ENCODE results near the gene SMAP1.

Gene SMAP1

DNA sequence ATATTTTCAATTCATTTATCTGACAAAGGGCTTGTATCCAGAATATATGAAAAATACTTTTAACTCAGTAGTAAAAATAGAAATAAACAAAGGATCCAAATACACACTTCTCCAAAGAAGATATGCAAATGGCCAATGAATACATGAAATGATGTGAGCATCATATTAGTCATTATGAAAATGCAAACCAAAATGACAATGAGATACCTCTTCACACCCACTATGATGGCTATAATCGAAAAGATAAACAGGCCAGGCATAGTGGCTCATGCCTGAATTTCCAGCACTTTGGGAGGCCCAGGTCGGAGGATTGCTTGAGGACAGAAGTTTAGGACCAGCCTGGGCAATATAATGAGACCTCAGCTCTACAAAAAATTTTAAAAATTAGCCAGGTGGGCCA lies 33.8 kb upstream of the SMAP1 start:
- in situ Hi-C loops (cut with HindIII; ENCODE audit: low sequenced_read_pairs) = no loop called here
- no peak for DNase-seq (ENCODE audit: low read depth)
- no peak overlapping the region for H3K4me3 ChIP-seq (ENCODE audit: low read depth, low read length)
- TF ChIP-seq CTCF (IDR thresholded peaks at IDR 0.05; ENCODE audit: low read depth, low read length, missing control alignments) = no peak

GRCh38 chr6:70636596-70636995 lies 31.1 kb upstream of the SMAP1 start:
- in situ Hi-C loops (cut with HindIII; ENCODE audit: low sequenced_read_pairs) = no loop called here
- DNase-seq (ENCODE audit: low read depth) = no peak
- no peak for TF ChIP-seq CTCF (IDR thresholded peaks at IDR 0.05; ENCODE audit: low read depth, low read length, missing control alignments)
- no peak overlapping the region for H3K4me3 ChIP-seq (ENCODE audit: low read depth, low read length)

- in situ Hi-C loops (cut with HindIII; ENCODE audit: low sequenced_read_pairs) = no loop called here
- TF ChIP-seq CTCF (IDR thresholded peaks at IDR 0.05; ENCODE audit: low read depth, low read length, missing control alignments) = no peak
- H3K4me3 ChIP-seq (ENCODE audit: low read depth, low read length) = no peak overlapping the region
- no peak for DNase-seq (ENCODE audit: low read depth)
Observed at GRCh38 chr6:70638468-70638867, 29.2 kb upstream of the SMAP1 start.

GRCh38 chr6:70651326-70651905 lies 16.3 kb upstream of the SMAP1 start:
- no peak overlapping the region for H3K4me3 ChIP-seq (ENCODE audit: low read depth, low read length)
- in situ Hi-C loops (cut with HindIII; ENCODE audit: low sequenced_read_pairs) = no loop called here
- no peak for TF ChIP-seq CTCF (IDR thresholded peaks at IDR 0.05; ENCODE audit: low read depth, low read length, missing control alignments)
- DNase-seq (ENCODE audit: low read depth) = no peak

DNA sequence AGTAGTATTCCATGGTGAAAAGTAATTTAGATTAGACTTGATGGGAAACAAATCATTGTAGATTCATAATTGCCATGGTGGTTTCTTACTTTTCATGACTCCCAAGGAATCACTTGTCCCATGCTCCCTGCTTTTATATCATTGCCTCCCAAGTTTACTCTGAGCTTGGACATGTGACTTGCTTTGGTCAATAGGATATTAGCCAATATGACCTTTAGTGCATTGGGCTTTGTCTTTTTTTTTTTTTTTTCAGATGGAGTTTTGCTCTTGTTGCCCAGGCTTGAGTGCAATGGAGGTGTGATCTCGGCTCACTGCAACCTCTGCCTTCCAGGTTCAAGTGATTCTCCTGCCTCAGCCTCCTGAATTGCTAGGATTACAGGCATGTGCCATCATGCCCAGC lies 15.5 kb upstream of the SMAP1 start:
- no peak overlapping the region for H3K4me3 ChIP-seq (ENCODE audit: low read depth, low read length)

DNA sequence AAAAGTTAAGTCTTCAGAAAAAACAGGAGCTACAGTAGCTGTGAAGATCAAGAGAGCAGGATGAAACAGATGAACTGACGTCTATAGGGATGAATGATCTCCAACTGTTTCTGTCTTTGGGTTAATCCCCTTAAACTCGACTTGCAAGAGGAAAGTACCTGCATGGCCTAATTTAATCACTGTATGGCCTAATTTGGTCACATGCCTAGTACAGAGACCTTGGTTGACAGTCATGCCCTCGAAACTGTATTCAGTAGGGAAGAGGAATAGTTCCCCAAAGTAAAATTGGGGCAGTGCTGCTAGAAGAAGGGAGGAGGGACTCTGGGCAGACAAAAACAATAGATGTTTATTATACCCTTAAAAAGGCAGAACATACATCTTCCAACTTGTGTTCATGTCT lies 10.0 kb upstream of the SMAP1 start:
- TF ChIP-seq CTCF (IDR thresholded peaks at IDR 0.05; ENCODE audit: low read depth, low read length, missing control alignments) = no peak
- in situ Hi-C loops (cut with HindIII; ENCODE audit: low sequenced_read_pairs) = no loop called here
- no peak for DNase-seq (ENCODE audit: low read depth)
- no peak overlapping the region for H3K4me3 ChIP-seq (ENCODE audit: low read depth, low read length)

More for the DNA sequence above, 15.5 kb upstream of the SMAP1 start:
- no peak for DNase-seq (ENCODE audit: low read depth)
- in situ Hi-C loops (cut with HindIII; ENCODE audit: low sequenced_read_pairs) = no loop called here
- TF ChIP-seq CTCF (IDR thresholded peaks at IDR 0.05; ENCODE audit: low read depth, low read length, missing control alignments) = no peak
